ENCODE results near the gene TARP.

Gene TARP

DNA sequence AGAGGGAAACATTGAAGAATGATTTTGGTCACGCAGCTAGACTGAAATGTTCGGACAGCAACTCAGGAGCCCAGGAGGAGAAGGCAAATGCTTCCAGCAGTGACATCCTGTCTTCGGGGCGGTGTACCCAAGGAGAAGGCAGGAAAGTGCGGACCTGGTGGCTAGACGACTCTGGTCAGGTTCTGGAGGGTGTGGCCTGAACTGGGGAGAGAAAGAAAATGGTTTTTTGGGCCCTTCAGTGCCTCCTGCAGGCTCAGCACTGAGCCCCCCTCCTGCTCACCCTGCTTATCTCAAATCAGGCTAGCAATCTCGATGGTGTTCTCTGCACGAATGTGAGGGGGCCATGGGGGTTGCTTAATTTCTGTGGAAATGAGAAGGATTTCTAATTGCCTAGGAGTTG, 26.7 kb upstream of the TARP start:
- no peaks in the 10 kb centered on the region for H3F3A ChIP-seq (replicated peaks; ENCODE audit: insufficient read depth)

DNA sequence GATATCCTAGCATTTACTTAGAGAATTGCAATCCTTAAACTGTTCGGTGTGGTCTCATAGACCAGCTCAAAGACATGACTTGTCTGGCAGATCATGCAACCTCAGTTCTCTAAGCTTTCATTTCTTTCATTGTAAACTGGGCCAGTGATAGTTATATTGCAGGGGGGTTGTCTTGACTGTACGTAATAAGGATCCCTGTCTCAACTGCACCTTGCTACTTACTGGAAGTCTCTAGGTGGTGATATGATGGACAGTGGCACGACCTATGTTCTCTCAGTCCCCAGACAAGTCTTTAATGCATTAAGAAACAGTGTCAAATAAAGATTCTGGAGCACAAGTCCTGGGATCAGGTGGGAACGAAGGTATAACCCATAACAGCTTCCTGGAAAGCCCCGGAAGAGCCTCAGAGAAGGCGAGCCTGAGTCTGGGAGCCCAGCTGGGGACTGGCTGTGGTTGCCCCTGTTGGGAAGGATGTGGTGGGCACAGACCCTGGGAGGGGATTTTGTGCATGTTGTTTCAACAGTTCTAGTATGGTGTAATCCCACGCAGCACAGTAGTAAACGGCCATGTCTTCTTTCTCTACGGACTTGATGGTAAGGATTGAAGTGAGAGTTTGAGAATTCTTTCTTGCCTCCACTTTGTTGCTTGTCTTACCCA, 26.0 kb upstream of the TARP start:
- H3F3A ChIP-seq (replicated peaks; ENCODE audit: insufficient read depth): no peaks in the 10 kb centered on the region
- no peak overlapping the region for H3K4me3 ChIP-seq (ENCODE audit: low read depth in 2 of 2, low read length in 1 of 2)
- POLR2A ChIA-PET: no interaction called here
- TF ChIP-seq ELF1 (IDR thresholded peaks at IDR 0.05): no peak
- TF ChIP-seq MXI1 (IDR thresholded peaks at IDR 0.05; ENCODE audit: low read depth, low read length): no peak
- TF ChIP-seq TAF1 (IDR thresholded peaks at IDR 0.05; ENCODE audit: borderline replicate concordance, low read depth, low read length): no peak
- no peak for TF ChIP-seq TCF12 (IDR thresholded peaks at IDR 0.05)
- TF ChIP-seq, protein P1, sequence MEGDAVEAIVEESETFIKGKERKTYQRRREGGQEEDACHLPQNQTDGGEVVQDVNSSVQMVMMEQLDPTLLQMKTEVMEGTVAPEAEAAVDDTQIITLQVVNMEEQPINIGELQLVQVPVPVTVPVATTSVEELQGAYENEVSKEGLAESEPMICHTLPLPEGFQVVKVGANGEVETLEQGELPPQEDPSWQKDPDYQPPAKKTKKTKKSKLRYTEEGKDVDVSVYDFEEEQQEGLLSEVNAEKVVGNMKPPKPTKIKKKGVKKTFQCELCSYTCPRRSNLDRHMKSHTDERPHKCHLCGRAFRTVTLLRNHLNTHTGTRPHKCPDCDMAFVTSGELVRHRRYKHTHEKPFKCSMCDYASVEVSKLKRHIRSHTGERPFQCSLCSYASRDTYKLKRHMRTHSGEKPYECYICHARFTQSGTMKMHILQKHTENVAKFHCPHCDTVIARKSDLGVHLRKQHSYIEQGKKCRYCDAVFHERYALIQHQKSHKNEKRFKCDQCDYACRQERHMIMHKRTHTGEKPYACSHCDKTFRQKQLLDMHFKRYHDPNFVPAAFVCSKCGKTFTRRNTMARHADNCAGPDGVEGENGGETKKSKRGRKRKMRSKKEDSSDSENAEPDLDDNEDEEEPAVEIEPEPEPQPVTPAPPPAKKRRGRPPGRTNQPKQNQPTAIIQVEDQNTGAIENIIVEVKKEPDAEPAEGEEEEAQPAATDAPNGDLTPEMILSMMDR (IDR thresholded peaks at IDR 0.05): no peak
- TF ChIP-seq, protein P2, sequence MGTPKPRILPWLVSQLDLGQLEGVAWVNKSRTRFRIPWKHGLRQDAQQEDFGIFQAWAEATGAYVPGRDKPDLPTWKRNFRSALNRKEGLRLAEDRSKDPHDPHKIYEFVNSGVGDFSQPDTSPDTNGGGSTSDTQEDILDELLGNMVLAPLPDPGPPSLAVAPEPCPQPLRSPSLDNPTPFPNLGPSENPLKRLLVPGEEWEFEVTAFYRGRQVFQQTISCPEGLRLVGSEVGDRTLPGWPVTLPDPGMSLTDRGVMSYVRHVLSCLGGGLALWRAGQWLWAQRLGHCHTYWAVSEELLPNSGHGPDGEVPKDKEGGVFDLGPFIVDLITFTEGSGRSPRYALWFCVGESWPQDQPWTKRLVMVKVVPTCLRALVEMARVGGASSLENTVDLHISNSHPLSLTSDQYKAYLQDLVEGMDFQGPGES (IDR thresholded peaks at IDR 0.05; ENCODE audit: low read depth, low read length): no peak
- TF ChIP-seq, protein P3, sequence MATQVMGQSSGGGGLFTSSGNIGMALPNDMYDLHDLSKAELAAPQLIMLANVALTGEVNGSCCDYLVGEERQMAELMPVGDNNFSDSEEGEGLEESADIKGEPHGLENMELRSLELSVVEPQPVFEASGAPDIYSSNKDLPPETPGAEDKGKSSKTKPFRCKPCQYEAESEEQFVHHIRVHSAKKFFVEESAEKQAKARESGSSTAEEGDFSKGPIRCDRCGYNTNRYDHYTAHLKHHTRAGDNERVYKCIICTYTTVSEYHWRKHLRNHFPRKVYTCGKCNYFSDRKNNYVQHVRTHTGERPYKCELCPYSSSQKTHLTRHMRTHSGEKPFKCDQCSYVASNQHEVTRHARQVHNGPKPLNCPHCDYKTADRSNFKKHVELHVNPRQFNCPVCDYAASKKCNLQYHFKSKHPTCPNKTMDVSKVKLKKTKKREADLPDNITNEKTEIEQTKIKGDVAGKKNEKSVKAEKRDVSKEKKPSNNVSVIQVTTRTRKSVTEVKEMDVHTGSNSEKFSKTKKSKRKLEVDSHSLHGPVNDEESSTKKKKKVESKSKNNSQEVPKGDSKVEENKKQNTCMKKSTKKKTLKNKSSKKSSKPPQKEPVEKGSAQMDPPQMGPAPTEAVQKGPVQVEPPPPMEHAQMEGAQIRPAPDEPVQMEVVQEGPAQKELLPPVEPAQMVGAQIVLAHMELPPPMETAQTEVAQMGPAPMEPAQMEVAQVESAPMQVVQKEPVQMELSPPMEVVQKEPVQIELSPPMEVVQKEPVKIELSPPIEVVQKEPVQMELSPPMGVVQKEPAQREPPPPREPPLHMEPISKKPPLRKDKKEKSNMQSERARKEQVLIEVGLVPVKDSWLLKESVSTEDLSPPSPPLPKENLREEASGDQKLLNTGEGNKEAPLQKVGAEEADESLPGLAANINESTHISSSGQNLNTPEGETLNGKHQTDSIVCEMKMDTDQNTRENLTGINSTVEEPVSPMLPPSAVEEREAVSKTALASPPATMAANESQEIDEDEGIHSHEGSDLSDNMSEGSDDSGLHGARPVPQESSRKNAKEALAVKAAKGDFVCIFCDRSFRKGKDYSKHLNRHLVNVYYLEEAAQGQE (IDR thresholded peaks at IDR 0.05; ENCODE audit: low read depth, low read length): no peak
- TF ChIP-seq EP300 (IDR thresholded peaks at IDR 0.05; ENCODE audit: borderline replicate concordance in 1 of 2, low read depth in 1 of 2, low read length in 1 of 2): no peak

More for the DNA sequence above, 26.7 kb upstream of the TARP start:
- Histone ChIP-seq H3K4me2 (no peak overlapping the region), H2AFZ (ENCODE audit: low read depth) (no peak overlapping the region), H3K9me3 (no peaks in the 10 kb centered on the region), H4K20me1 (ENCODE audit: insufficient read depth) (no peaks in the 10 kb centered on the region), H3K4me1 (ENCODE audit: control insufficient read depth in 1 of 2, insufficient read depth in 2 of 2, low read depth in 1 of 2, low read length in 1 of 2) (no peaks in the 10 kb centered on the region), H3K27me3 (ENCODE audit: insufficient read depth) (peaks cover 17% of the 10 kb centered on the region; the same call in 1 of the 2 replicates), H3K9ac (no peak overlapping the region), H3K9me2 (no peaks in the 10 kb centered on the region), H3K4me3 (ENCODE audit: low read depth in 2 of 2, low read length in 1 of 2) (no peak overlapping the region), H3K36me3 (replicated peaks in 1 of 2; ENCODE audit: control insufficient read depth in 1 of 2, insufficient read depth in 2 of 2, low read length in 1 of 2) (no peaks in the 10 kb centered on the region), H3K79me2 (ENCODE audit: insufficient read depth) (no peaks in the 10 kb centered on the region), H3K27ac (ENCODE audit: low read depth in 2 of 2, low read length in 1 of 2) (no peak overlapping the region)
- TF ChIP-seq TCF12 (IDR thresholded peaks at IDR 0.05): no peak
- TF ChIP-seq FOXM1 (IDR thresholded peaks at IDR 0.05; ENCODE audit: low read depth): no peak
- no peak for TF ChIP-seq TEAD4 (IDR thresholded peaks at IDR 0.05; ENCODE audit: borderline replicate concordance, insufficient read depth)
- TF ChIP-seq JUND (IDR thresholded peaks at IDR 0.05): no peak
- TF ChIP-seq, protein P4, sequence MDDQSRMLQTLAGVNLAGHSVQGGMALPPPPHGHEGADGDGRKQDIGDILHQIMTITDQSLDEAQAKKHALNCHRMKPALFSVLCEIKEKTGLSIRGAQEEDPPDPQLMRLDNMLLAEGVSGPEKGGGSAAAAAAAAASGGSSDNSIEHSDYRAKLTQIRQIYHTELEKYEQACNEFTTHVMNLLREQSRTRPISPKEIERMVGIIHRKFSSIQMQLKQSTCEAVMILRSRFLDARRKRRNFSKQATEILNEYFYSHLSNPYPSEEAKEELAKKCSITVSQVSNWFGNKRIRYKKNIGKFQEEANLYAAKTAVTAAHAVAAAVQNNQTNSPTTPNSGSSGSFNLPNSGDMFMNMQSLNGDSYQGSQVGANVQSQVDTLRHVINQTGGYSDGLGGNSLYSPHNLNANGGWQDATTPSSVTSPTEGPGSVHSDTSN (IDR thresholded peaks at IDR 0.05): no peak
- no peak for TF ChIP-seq ELF1 (IDR thresholded peaks at IDR 0.05)
- TF ChIP-seq RXRA (IDR thresholded peaks at IDR 0.05; ENCODE audit: borderline replicate concordance, low read depth): no peak
- no peak for TF ChIP-seq SMC3 (IDR thresholded peaks at IDR 0.05; ENCODE audit: low read depth, low read length)
- TF ChIP-seq, protein P1 (IDR thresholded peaks at IDR 0.05): no peak
- no peak for TF ChIP-seq FOXJ3 (CRISPR knock-in tag; IDR thresholded peaks at IDR 0.05)
- ChIA-PET POLR2A (no interaction called here), CTCF (interaction anchor here (0.7 to 1.8 kb wide), 5 partner anchors 33 to 192 kb away, joined by 3 to 5 read pairs (median 5); no protein-coding TSS in a partner anchor)
- no peak for DNase-seq
- 38% methylated on average over 8 of the region's 8 CpGs for WGBS (ENCODE audit: low lambda C conversion rate)

More for the DNA sequence above, 26.0 kb upstream of the TARP start:
- Histone ChIP-seq H3K27ac (ENCODE audit: low read depth in 2 of 2, low read length in 1 of 2) (no peak overlapping the region), H4K20me1 (ENCODE audit: insufficient read depth) (no peaks in the 10 kb centered on the region), H3K9me3 (no peaks in the 10 kb centered on the region), H3K4me2 (no peak overlapping the region), H3K9me2 (no peaks in the 10 kb centered on the region), H3K9ac (no peak overlapping the region), H3K79me2 (ENCODE audit: insufficient read depth) (no peaks in the 10 kb centered on the region), H3K36me3 (replicated peaks in 1 of 2; ENCODE audit: control insufficient read depth in 1 of 2, insufficient read depth in 2 of 2, low read length in 1 of 2) (no peaks in the 10 kb centered on the region), H2AFZ (ENCODE audit: low read depth) (no peak overlapping the region), H3K27me3 (ENCODE audit: insufficient read depth) (peaks cover 17% of the 10 kb centered on the region; the same call in 1 of the 2 replicates), H3K4me1 (ENCODE audit: control insufficient read depth in 1 of 2, insufficient read depth in 2 of 2, low read depth in 1 of 2, low read length in 1 of 2) (no peaks in the 10 kb centered on the region)
- CTCF ChIA-PET: interaction anchor here (0.7 to 1.8 kb wide), 9 partner anchors 10 to 191 kb away, joined by 3 to 5 read pairs (median 4); no protein-coding TSS in a partner anchor
- no peak for DNase-seq
- WGBS (ENCODE audit: low lambda C conversion rate): 54% methylated on average over 9 of the region's 9 CpGs
